ENCODE results near the gene TBX1. TPM values are rescaled to one million over a fixed set of nuclear protein-coding genes. Genes with fewer than 3 reads are reported as not detected.

TBX1 gene
- total and polyA plus RNA-seq, 2 experiments from 2014 or later: 0.07 TPM; not detected in 1

- H3K27me3 ChIP-seq: peaks cover 74% of the 10 kb centered on the region
- no peaks in the 10 kb centered on the region for H3K36me3 ChIP-seq (replicated peaks; ENCODE audit: insufficient read depth, low read depth)
- no peak overlapping the region for H3K4me2 ChIP-seq
- no peak for TF ChIP-seq CTCF (IDR thresholded peaks at IDR 0.05; ENCODE audit: poor library complexity)
- TF ChIP-seq EZH2phosphoT487 (IDR thresholded peaks at IDR 0.05; ENCODE audit: low read depth, severe bottlenecking, unreplicated experiment): no peak
- no peak for TF ChIP-seq EZH2 (IDR thresholded peaks at IDR 0.05; ENCODE audit: borderline replicate concordance)
- H3K9me2 ChIP-seq (replicated peaks; ENCODE audit: insufficient read depth): no peaks in the 10 kb centered on the region
- no peak for DNase-seq (ENCODE audit: low spot score)
- H3K4me3 ChIP-seq: no peak overlapping the region
- no peaks in the 10 kb centered on the region for H3K79me2 ChIP-seq
- 80% methylated on average over 25 of the region's 25 CpGs for WGBS (ENCODE audit: low lambda C conversion rate, missing lambda C conversion rate)
- no peaks in the 10 kb centered on the region for H3K4me1 ChIP-seq (ENCODE audit: insufficient read depth)
- no peaks in the 10 kb centered on the region for H4K20me1 ChIP-seq (ENCODE audit: insufficient read depth, poor library complexity, severe bottlenecking)
- H3K9me3 ChIP-seq (ENCODE audit: low read depth): no peaks in the 10 kb centered on the region
- H3K27ac ChIP-seq: no peak overlapping the region
- no peak overlapping the region for H2AFZ ChIP-seq
These were observed 12.3 kb downstream of the TBX1 start for GRCh38 chr22:19772673-19773469.

GRCh38 chr22:19773470-19774040 lies 13.0 kb downstream of the TBX1 start:
- no peaks in the 10 kb centered on the region for H3K9me3 ChIP-seq (ENCODE audit: low read depth)
- H3K4me1 ChIP-seq (ENCODE audit: insufficient read depth): no peaks in the 10 kb centered on the region
- TF ChIP-seq CTCF (IDR thresholded peaks at IDR 0.05; ENCODE audit: poor library complexity) (no peak), EZH2phosphoT487 (IDR thresholded peaks at IDR 0.05; ENCODE audit: low read depth, severe bottlenecking, unreplicated experiment) (no peak), EZH2 (IDR thresholded peaks at IDR 0.05; ENCODE audit: borderline replicate concordance) (no peak)
- H3K36me3 ChIP-seq (replicated peaks; ENCODE audit: insufficient read depth, low read depth): no peaks in the 10 kb centered on the region
- peaks cover 67% of the 10 kb centered on the region for H3K27me3 ChIP-seq
- no peak overlapping the region for H3K4me2 ChIP-seq
- no peak overlapping the region for H3K4me3 ChIP-seq
- WGBS (ENCODE audit: low lambda C conversion rate, missing lambda C conversion rate): 84% methylated on average over 9 of the region's 9 CpGs
- DNase-seq (ENCODE audit: low spot score): no peak
- no peaks in the 10 kb centered on the region for H4K20me1 ChIP-seq (ENCODE audit: insufficient read depth, poor library complexity, severe bottlenecking)
- H2AFZ ChIP-seq: no peak overlapping the region
- H3K79me2 ChIP-seq: no peaks in the 10 kb centered on the region
- H3K27ac ChIP-seq: no peak overlapping the region
- no peaks in the 10 kb centered on the region for H3K9me2 ChIP-seq (replicated peaks; ENCODE audit: insufficient read depth)

- Histone ChIP-seq H3K4me1 (ENCODE audit: insufficient read depth) (no peaks in the 10 kb centered on the region), H3K79me2 (no peaks in the 10 kb centered on the region), H3K27me3 (peaks cover 68% of the 10 kb centered on the region), H3K9me2 (replicated peaks; ENCODE audit: insufficient read depth) (no peaks in the 10 kb centered on the region), H3K9me3 (ENCODE audit: low read depth) (no peaks in the 10 kb centered on the region), H3K36me3 (replicated peaks; ENCODE audit: insufficient read depth, low read depth) (no peaks in the 10 kb centered on the region), H2AFZ (no peak overlapping the region), H4K20me1 (ENCODE audit: insufficient read depth, poor library complexity, severe bottlenecking) (no peaks in the 10 kb centered on the region), H3K4me2 (no peak overlapping the region), H3K27ac (no peak overlapping the region), H3K4me3 (no peak overlapping the region)
- TF ChIP-seq CTCF (IDR thresholded peaks at IDR 0.05; ENCODE audit: poor library complexity) (no peak), EZH2 (IDR thresholded peaks at IDR 0.05; ENCODE audit: borderline replicate concordance) (no peak), EZH2phosphoT487 (IDR thresholded peaks at IDR 0.05; ENCODE audit: low read depth, severe bottlenecking, unreplicated experiment) (no peak)
- DNase-seq (ENCODE audit: low spot score): no peak
- 93% methylated on average over 8 of the region's 8 CpGs for WGBS (ENCODE audit: low lambda C conversion rate, missing lambda C conversion rate)
These were observed 14.1 kb downstream of the TBX1 start for GRCh38 chr22:19774628-19775027.

Measured in hepatocyte (in vitro differentiated cells).